A673 (cell line): ENCODE data around the gene ACP4.

Experiments
- EZH2 ChIP-seq: fragments of 200-600 bp; sonication (generic); IDR thresholded peaks from 2 replicates; pipeline ENCODE4 v1.6.1; 2017; ENCODE audit warnings: borderline replicate concordance, low read depth, mild to moderate bottlenecking, mixed read lengths, antibody characterized with exemption, low read length; ENCODE audit not compliant: poor library complexity, severe bottlenecking
- TF ChIP-seq, protein P1 (sequence below): fragments of 300-800, 200-600 bp; sonication (generic); conservative IDR thresholded peaks from 2 replicates; pipeline ENCODE4 v1.5.1; 2017; ENCODE audit warnings: low read depth, mild to moderate bottlenecking, antibody characterized with exemption, low read length, moderate library complexity, mixed read lengths

DNA sequence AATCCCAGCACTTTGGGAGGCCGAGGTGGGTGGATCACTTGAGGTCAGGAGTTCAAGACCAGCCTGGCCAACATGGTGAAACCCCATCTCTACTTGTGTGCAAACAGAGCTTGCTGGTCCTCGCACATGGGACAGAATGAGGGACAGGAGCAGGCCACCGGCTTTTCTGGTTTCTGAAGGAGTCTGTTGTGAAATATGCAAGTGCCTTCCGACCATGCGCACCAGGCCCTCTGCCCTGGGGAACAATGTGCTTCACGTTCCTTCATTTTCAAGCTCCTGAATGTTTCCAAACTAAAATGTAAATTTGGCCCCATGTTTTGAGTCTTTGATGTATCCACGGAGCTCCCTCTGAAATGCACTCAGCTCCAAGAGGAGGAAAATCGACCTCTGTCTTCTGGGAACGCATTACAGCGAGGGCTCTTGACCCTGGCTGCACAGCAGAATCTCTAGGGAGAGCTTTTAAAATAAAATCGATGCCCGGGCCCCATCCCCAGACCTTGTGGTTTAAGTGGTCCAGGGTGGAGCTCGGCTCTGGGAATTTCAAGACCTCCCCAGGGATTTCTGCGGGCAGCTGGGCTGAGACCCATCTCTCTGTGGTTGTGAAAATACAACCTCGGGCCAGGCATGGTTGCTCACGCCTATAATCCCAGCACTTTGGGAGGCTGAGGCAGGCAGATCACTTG is 9.3 kb upstream of the ACP4 start:
- TF ChIP-seq, protein P1, sequence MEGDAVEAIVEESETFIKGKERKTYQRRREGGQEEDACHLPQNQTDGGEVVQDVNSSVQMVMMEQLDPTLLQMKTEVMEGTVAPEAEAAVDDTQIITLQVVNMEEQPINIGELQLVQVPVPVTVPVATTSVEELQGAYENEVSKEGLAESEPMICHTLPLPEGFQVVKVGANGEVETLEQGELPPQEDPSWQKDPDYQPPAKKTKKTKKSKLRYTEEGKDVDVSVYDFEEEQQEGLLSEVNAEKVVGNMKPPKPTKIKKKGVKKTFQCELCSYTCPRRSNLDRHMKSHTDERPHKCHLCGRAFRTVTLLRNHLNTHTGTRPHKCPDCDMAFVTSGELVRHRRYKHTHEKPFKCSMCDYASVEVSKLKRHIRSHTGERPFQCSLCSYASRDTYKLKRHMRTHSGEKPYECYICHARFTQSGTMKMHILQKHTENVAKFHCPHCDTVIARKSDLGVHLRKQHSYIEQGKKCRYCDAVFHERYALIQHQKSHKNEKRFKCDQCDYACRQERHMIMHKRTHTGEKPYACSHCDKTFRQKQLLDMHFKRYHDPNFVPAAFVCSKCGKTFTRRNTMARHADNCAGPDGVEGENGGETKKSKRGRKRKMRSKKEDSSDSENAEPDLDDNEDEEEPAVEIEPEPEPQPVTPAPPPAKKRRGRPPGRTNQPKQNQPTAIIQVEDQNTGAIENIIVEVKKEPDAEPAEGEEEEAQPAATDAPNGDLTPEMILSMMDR, result no peak
- TF ChIP-seq EZH2, result no peak
